ENCODE data around the gene GGA2.
A peak's percentile ranks its signal among the peaks of the same experiment; 100 is the strongest.
"Not testable (repeated sequence)": the region's sequence is repeated elsewhere in the genome, so short reads cannot be mapped to it uniquely, and the experiment has no call there.

Gene GGA2

DNA sequence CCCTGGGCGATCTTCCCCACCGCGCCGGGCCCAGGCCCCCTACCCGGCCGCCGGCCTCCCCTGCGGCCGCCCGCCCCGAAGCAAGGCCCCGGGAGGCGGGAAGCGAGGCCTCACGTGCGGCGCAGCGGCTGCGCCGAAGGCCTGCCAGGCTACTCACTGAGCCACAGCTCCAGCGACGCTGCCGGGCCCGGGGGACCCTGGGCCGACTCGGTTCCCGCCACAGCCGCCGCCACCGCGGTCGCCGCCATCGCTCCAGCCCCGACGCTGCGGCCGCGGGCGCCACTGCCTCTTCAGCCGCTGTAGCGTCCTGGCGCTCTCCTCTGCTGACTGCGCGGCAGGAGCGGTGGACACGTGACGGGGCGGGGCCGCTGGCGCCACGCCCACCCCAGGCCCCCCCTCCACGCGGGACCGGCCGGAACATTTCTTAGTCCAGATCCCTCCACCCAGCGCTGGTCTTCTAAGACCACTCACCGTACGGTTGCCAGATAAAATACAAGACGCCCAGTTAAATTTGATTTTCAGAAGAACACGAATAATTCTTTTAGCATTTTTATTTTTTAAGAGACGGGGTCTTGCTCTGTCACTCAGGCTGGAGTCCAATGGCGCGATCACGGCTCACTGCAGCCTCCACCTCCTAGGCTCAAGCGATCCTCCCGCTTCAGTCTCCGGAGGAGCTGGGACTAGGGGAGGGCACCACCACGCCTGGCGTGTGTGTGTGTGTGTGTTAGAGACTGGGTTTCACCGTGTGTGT lies at the start of gene GGA2:
Gene GGA2 (minus strand): TSS at position 331 of the 751 bp plus-strand sequence. CDS start 83 bp downstream, at position 248.
- DNase-seq, result peak; percentile 69 to 80

GRCh38 chr16:23557779-23558702 lies 47.7 kb upstream of the GGA2 start:
- peak in 1 of 2 donors; percentile 13 for DNase-seq

GRCh38 chr16:23556881-23557778 lies 46.8 kb upstream of the GGA2 start, which contains the start of the genes EARS2 and UBFD1:
Gene EARS2 (minus strand): TSS chr16:23557350. CDS start chr16:23557343, 7 bp downstream.
Gene UBFD1 (plus strand): TSS chr16:23557727. CDS start chr16:23557743, 16 bp downstream.
- DNase-seq, result peak; percentile 97 to 99

DNA sequence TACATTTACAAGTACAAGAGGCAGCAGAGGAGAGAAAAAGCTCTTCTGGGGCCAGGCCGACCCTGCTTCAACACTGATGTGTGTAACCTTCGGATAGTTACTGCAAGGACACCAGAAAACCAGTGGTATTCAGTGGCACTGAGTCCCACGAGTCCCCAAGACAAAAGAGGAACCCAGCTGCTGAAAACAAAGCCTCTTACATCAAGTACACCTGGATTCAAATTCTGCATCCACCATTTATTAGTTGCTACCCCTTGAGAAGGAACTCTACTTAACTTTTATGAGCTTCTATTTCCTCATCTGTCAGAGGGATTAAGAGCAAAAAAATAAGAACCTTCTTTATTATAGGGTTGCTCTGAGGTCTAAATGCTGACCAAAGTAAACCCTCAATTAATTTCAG lies 44.2 kb upstream of the GGA2 start:
- no peak for DNase-seq

DNA sequence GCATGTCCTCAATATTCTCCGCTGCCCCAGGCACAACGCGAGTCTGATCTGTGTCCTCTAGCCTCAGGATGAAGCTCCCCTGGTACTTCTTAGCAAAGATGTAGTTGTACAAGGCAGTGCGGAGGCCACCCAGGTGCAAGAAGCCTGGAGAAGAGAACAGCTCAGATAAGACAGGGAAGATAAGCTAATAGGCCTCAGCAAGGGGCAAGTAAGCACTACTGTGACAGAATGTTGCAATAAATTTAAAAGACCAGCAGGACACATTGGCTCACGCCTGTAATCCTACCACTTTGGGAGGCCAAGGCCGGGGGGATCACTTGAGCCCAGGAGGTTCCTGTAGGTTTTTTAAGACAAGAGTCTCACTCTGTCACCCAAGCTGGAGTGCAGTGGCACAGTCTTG lies 41.9 kb upstream of the GGA2 start:
- DNase-seq, result no peak

GRCh38 chr16:23549938-23550337 lies 39.6 kb upstream of the GGA2 start:
- DNase-seq, result no peak

DNA sequence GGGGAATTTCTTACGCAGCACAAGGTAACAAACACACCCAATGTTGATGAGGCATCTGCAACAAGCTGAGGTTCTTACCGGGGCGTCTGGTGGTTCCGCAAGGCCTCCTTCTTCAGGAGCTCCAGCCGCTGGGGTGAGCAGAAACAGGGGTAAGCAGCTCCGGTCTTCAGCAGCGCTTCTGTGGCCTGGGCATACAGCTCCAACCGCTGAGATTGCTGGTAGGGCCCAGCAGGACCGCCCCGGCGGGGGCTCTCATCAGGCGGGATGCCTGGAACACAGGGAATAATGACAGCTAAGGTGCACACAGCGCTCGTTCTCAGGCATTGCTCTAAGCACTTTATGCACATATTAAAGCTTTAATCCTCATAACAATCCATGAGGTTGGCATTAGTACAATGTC lies 34.1 kb upstream of the GGA2 start:
- DNase-seq, result no peak

- not testable (repeated sequence) for DNase-seq
Observed at GRCh38 chr16:23540817-23541178, 30.5 kb upstream of the GGA2 start.

- DNase-seq, result no peak
Observed at GRCh38 chr16:23539984-23540816, 29.9 kb upstream of the GGA2 start.

DNA sequence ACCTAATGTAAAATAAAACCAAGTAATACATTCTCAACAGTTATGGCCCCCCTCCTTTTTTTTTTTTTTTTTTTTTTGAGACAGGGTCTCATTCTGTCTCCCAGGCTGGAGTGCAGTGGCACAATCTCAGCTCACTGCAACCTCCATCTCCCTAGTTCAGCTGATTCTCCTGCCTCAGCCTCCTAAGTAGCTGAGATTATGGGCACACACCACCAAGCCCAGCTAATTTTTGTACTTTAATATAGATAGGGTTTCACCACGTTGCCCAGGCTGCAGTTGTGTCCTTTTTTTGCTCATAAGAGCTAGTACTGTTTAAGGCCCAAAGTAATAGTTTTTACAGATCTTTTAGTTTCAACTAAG lies 28.6 kb upstream of the GGA2 start:
- no peak for DNase-seq

DNA sequence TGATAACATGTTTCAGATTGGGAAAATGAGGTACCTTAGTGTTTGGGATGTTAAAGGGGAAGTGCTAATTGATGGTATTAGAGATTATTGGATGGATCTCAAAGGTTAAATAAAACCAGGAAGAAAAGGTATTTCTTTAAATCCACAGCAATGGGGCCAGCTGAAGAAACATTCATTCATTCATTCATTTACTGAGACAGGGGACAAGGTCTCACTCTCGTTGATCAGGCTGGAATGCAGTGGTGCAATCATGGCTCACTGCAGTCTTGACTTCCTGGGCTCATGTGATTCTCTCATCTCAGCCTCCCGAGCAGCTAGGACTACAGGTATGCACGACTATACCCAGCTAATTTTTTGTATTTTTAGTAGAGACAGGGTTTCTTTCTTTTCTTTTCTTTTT lies 27.1 kb upstream of the GGA2 start:
- no peak for DNase-seq

- DNase-seq, result no peak
Observed at GRCh38 chr16:23535901-23536300, 25.6 kb upstream of the GGA2 start.

- no peak for DNase-seq
Observed at GRCh38 chr16:23534868-23535860, 24.9 kb upstream of the GGA2 start.

GRCh38 chr16:23532448-23532847 lies 22.2 kb upstream of the GGA2 start:
- DNase-seq, result no peak

GRCh38 chr16:23530062-23530461 lies 19.8 kb upstream of the GGA2 start:
- no peak for DNase-seq

GRCh38 chr16:23528644-23529310 lies 18.5 kb upstream of the GGA2 start:
- peak; percentile 69 to 88 for DNase-seq

DNA sequence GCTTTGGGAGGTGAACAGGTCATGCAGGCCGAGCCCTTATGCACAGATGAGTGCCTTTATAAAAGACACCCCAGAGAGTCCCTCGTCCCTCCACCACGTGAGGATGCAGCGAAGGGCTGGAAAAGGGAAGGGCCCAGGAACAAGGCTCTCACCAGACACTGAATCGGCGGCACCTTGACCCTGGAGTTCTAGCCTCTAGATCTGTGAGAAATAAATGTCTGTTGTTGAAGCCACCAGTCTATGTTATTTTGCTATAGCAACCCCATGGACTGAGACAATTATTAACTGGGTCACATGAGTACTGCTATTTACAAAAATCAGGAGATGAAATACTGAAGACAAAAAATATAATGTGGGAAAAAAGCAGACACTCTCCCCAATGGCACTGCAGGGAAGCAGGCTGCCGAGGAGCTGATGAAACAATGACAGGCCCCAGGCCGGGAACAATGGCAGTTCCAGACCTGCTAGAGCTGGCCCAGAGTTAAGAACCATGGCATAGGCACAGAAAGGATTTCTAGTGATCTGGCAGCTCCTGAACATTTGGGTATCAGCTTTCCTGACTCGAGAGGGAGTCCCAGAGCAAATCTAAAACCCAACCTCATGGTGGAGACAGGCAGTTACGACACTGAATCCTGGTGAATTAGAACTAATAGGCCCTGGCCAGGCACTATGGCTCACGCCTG lies 17.8 kb upstream of the GGA2 start:
- no peak for DNase-seq

DNA sequence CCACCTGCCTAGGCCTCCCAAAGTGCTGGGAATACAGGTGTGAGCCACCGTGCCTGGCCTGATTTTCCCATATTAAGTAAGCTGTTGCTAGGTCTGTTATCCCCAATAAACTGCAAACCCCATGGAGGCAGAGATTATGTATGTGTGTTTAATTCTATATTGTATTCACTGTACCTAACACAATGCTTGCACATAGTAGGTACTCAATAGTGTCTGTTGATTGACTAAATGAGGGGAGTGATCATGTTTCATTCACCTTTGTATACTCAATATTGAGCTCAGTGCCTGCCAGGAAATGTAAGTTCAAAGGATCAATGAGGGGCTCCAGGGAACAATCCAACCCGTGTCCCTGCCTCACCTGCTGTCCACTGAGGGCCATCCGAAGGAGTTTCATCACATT lies 14.6 kb upstream of the GGA2 start:
- no peak for DNase-seq

DNA sequence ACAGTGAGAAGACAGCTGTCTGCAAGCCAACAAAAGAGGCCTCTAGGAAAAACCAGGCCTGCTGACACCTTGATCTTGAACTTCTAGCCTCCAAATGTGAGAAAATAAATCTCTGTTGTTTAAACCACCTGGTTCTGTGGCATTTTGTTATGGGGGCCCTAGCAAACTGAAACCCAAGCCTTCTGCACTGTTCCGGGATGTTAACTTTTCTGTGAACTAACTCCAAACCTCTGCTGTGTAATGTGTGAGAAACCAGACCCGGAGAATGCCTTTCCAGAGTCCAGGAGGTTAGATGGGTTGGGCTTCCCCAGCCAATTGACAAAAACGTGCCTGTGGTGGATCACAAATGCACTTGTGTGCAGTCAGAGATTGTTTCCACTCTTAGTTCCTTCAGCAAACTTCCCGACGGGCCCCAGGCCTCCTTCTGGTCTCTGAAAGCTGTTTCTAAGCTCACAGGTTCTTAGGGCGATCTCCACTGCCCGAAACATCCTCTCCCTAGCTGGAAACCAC lies 13.6 kb upstream of the GGA2 start:
- DNase-seq, result no peak
